Caco-2 (cell line): ENCODE data around the gene FUBP3. TPM values are rescaled to one million over a fixed set of nuclear protein-coding genes. Genes with fewer than 3 reads are reported as not detected.

Experiments used
- BruUV-seq: library from RNA; stranded (reverse); fragments of 400-500 nt; replicated peaks from 2 replicates; lab custom pipeline; 2021; lab: Mats Ljungman, UMichigan
- CTCF ChIA-PET: fragments of 300-600 bp; sonication (Branson Sonifier 250); formaldehyde crosslinking; loops from one replicate; lab custom pipeline; 2022; ENCODE audit warnings: antibody characterized with exemption; lab: Charles Lee
- POLR2A ChIA-PET: fragments of 300-600 bp; sonication (Branson Sonifier 250); formaldehyde crosslinking; loops from one replicate; lab custom pipeline; 2022; ENCODE audit warnings: antibody characterized with exemption; lab: Charles Lee
- DNase-seq, 2 experiments: peaks; one replicate each; pipeline versions ENCODE4 v3.0.0 to v3.0.0-alpha.2; 2020 to 2022
- H3K27me3 ChIP-seq: replicated peaks from 2 replicates; pipeline ENCODE4 v1.6.0; 2011; ENCODE audit warnings: low read length; ENCODE audit not compliant: control insufficient read depth, insufficient read depth
- H3K36me3 ChIP-seq: 2 replicates; pipeline ENCODE4 v1.5.1; 2011; ENCODE audit warnings: low read length; ENCODE audit not compliant: control insufficient read depth, insufficient read depth
- H3K4me1 ChIP-seq: fragments of 250-450 bp; sonication (Bioruptor Pico); 2 replicates; pipeline ENCODE4 v1.5.1; 2020; ENCODE audit warnings: mild to moderate bottlenecking
- H3K4me3 ChIP-seq: 2 replicates; pipeline ENCODE4 v1.5.1; 2011; ENCODE audit warnings: low read depth, mild to moderate bottlenecking, control low read depth, low read length
- H3K9me3 ChIP-seq: fragments of 250-450 bp; sonication (Bioruptor Pico); 2 replicates; pipeline ENCODE4 v1.5.1; 2020; ENCODE audit warnings: mild to moderate bottlenecking, moderate library complexity
- H3K27ac Mint-ChIP-seq: one replicate; pipeline ENCODE4 v1.8.0; 2022; ENCODE audit warnings: mixed read lengths; ENCODE audit not compliant: unreplicated experiment
- H3K27me3 Mint-ChIP-seq: one replicate; pipeline ENCODE4 v1.8.0; 2022; ENCODE audit warnings: mixed read lengths; ENCODE audit not compliant: insufficient read depth, unreplicated experiment
- H3K36me3 Mint-ChIP-seq: one replicate; pipeline ENCODE4 v1.8.0; 2022; ENCODE audit warnings: mild to moderate bottlenecking, mixed read lengths; ENCODE audit not compliant: insufficient read depth, unreplicated experiment
- H3K4me1 Mint-ChIP-seq: one replicate; pipeline ENCODE4 v1.8.0; 2022; ENCODE audit warnings: low read depth, mixed read lengths; ENCODE audit not compliant: unreplicated experiment
- H3K4me3 Mint-ChIP-seq: one replicate; pipeline ENCODE4 v1.8.0; 2022; ENCODE audit warnings: mild to moderate bottlenecking, moderate library complexity, mixed read lengths; ENCODE audit not compliant: unreplicated experiment
- H3K9me3 Mint-ChIP-seq: one replicate; pipeline ENCODE4 v1.8.0; 2022; ENCODE audit warnings: mixed read lengths; ENCODE audit not compliant: unreplicated experiment
- intact Hi-C: fragments of 100-400 bp; cut with micrococcal nuclease; formaldehyde crosslinking; loops from one replicate; pipeline ENCODE4 v1.10.0; 2022; ENCODE audit not compliant: unreplicated experiment
- total RNA-seq: library from RNA; stranded (reverse); gene quantifications from 2 replicates; pipeline ENCODE4 v1.2.3, GENCODE V29; 2022
- TF ChIP-seq, protein P1 (sequence below), 2 experiments: fragments of 200-600 bp in 1 of 2; IDR thresholded peaks; 1 replicate in 1 of 2; 2 replicates in 1 of 2; pipeline versions ENCODE4 v1.5.1 to v1.8.0; 2011 to 2022; ENCODE audit warnings: antibody characterized with exemption in 1 of 2, control low read depth in 1 of 2, inconsistent platforms in 1 of 2, low read depth in 1 of 2, low read length in 1 of 2, mild to moderate bottlenecking in 1 of 2, moderate library complexity in 1 of 2; ENCODE audit not compliant: insufficient read depth in 1 of 2, severe bottlenecking in 1 of 2, unreplicated experiment in 1 of 2

FUBP3 gene
- total RNA-seq, 1 experiment from 2014 or later = 76.1 TPM

DNA sequence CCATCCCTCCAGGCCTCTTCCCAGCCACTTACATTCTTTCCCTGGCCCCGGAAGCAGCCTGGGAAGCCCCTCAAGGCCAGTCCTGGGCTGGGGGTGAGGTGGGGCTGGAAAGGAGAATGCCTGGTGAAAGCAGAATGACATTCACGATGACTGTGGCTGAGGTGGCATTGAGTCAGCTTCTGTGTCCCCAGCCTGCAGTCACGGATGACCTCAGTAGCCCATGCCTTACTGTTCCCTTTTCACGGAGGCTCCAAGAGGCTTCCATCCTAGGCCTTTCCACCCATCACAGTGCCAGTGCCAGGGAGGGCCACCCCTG is 87.7 kb downstream of the FUBP3 start:
- H3K36me3 Mint-ChIP-seq = no peaks in the 10 kb centered on the region
- CTCF ChIA-PET = no interaction called here
- DNase-seq = no peak

GRCh38 chr9:130668196-130668595 is 88.8 kb downstream of the FUBP3 start:
- Histone ChIP-seq H3K4me1 (no peaks in the 10 kb centered on the region; the same call in 1 of the 2 replicates), H3K36me3 (no peaks in the 10 kb centered on the region), H3K4me3 (no peak overlapping the region), H3K27me3 (no peaks in the 10 kb centered on the region; the same call in none of the 2 replicates), H3K9me3 (no peaks in the 10 kb centered on the region)
- DNase-seq = no peak
- ChIA-PET CTCF (no interaction called here), POLR2A (no interaction called here)
- H3K27me3 Mint-ChIP-seq = peaks cover 8% of the 10 kb centered on the region
- no TSS peak for BruUV-seq
- no peaks in the 10 kb centered on the region for H3K36me3 Mint-ChIP-seq
- intact Hi-C loops = no loop called here
- H3K4me3 Mint-ChIP-seq = no peak overlapping the region
- H3K9me3 Mint-ChIP-seq = no peaks in the 10 kb centered on the region
- peaks cover 7% of the 10 kb centered on the region for H3K4me1 Mint-ChIP-seq
- TF ChIP-seq, protein P1, sequence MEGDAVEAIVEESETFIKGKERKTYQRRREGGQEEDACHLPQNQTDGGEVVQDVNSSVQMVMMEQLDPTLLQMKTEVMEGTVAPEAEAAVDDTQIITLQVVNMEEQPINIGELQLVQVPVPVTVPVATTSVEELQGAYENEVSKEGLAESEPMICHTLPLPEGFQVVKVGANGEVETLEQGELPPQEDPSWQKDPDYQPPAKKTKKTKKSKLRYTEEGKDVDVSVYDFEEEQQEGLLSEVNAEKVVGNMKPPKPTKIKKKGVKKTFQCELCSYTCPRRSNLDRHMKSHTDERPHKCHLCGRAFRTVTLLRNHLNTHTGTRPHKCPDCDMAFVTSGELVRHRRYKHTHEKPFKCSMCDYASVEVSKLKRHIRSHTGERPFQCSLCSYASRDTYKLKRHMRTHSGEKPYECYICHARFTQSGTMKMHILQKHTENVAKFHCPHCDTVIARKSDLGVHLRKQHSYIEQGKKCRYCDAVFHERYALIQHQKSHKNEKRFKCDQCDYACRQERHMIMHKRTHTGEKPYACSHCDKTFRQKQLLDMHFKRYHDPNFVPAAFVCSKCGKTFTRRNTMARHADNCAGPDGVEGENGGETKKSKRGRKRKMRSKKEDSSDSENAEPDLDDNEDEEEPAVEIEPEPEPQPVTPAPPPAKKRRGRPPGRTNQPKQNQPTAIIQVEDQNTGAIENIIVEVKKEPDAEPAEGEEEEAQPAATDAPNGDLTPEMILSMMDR (IDR thresholded peaks at IDR 0.05; ENCODE audit: insufficient read depth in 1 of 2, low read depth in 1 of 2, low read length in 1 of 2, severe bottlenecking in 1 of 2, unreplicated experiment in 1 of 2) = no peak
- H3K27ac Mint-ChIP-seq = no peak overlapping the region

More for the DNA sequence above, 87.7 kb downstream of the FUBP3 start:
- no peak overlapping the region for H3K4me3 ChIP-seq
- Mint-ChIP-seq H3K27ac (no peak overlapping the region), H3K9me3 (no peaks in the 10 kb centered on the region), H3K4me1 (peaks cover 7% of the 10 kb centered on the region), H3K27me3 (peaks cover 13% of the 10 kb centered on the region), H3K4me3 (no peak overlapping the region)
- no peaks in the 10 kb centered on the region; the same call in 1 of the 2 replicates for H3K4me1 ChIP-seq
- BruUV-seq = no TSS peak
- POLR2A ChIA-PET = no interaction called here
- TF ChIP-seq, protein P1 (IDR thresholded peaks at IDR 0.05; ENCODE audit: insufficient read depth in 1 of 2, low read depth in 1 of 2, low read length in 1 of 2, severe bottlenecking in 1 of 2, unreplicated experiment in 1 of 2) = no peak
- H3K36me3 ChIP-seq = no peaks in the 10 kb centered on the region
- intact Hi-C loops = no loop called here
- no peaks in the 10 kb centered on the region for H3K9me3 ChIP-seq
- peaks cover 4% of the 10 kb centered on the region for H3K27me3 ChIP-seq

- Mint-ChIP-seq H3K27me3 (peaks cover 8% of the 10 kb centered on the region), H3K27ac (no peak overlapping the region), H3K4me3 (no peak overlapping the region), H3K4me1 (peaks cover 7% of the 10 kb centered on the region), H3K36me3 (no peaks in the 10 kb centered on the region), H3K9me3 (no peaks in the 10 kb centered on the region)
- Histone ChIP-seq H3K36me3 (no peaks in the 10 kb centered on the region), H3K4me1 (no peaks in the 10 kb centered on the region), H3K9me3 (no peaks in the 10 kb centered on the region), H3K4me3 (no peak overlapping the region), H3K27me3 (no peaks in the 10 kb centered on the region; the same call in none of the 2 replicates)
- DNase-seq = no peak
- intact Hi-C loops = no loop called here
- ChIA-PET POLR2A (no interaction called here), CTCF (no interaction called here)
- no TSS peak for BruUV-seq
- TF ChIP-seq, protein P1 (IDR thresholded peaks at IDR 0.05; ENCODE audit: insufficient read depth in 1 of 2, low read depth in 1 of 2, low read length in 1 of 2, severe bottlenecking in 1 of 2, unreplicated experiment in 1 of 2) = no peak
These were observed 89.3 kb downstream of the FUBP3 start for GRCh38 chr9:130668659-130669058.
